ENCODE data around the gene ATP8A2. TPM values are rescaled to one million over a fixed set of nuclear protein-coding genes. Genes with fewer than 3 reads are reported as not detected.

ATP8A2 gene
- total RNA-seq, 1 experiment from 2014 or later: 5.2 TPM

GRCh38 chr13:25406377-25406776 is 34.6 kb downstream of the ATP8A2 start:
- Mint-ChIP-seq H3K9me3 (peaks cover 30% of the 10 kb centered on the region), H3K27ac (no peak overlapping the region), H3K4me1 (peaks cover 19% of the 10 kb centered on the region), H3K27me3 (ENCODE audit: low read depth) (peaks cover 2% of the 10 kb centered on the region; the same call in 1 of the 2 replicates), H3K36me3 (peaks cover 8% of the 10 kb centered on the region), H3K4me3 (no peak overlapping the region)
- ChIA-PET POLR2A (no interaction called here), CTCF (interaction anchor here (0.6 to 1.3 kb wide), 2 partner anchors 62 kb away, joined by 3 to 4 read pairs; no protein-coding TSS in a partner anchor)
- ATAC-seq: peak; percentile 89
- TF ChIP-seq NR3C1 (CRISPR knock-in tag; conservative IDR thresholded peaks at IDR 0.05; ENCODE audit: low read depth): no peak
- DNase-seq (ENCODE audit: low spot score): peak; percentile 13

GRCh38 chr13:25409938-25410337 is 38.2 kb downstream of the ATP8A2 start:
- CTCF ChIA-PET: no interaction called here
- no peak for ATAC-seq
- TF ChIP-seq CREB1 (CRISPR knock-in tag; IDR thresholded peaks at IDR 0.05): no peak
- no peak for TF ChIP-seq FOXK1 (CRISPR knock-in tag; IDR thresholded peaks at IDR 0.05)
- no peak for TF ChIP-seq KAT7 (CRISPR knock-in tag; IDR thresholded peaks at IDR 0.05; ENCODE audit: borderline replicate concordance)
- no peak for TF ChIP-seq NFE2L1 (CRISPR knock-in tag; IDR thresholded peaks at IDR 0.05)
- TF ChIP-seq ZNF396 (CRISPR knock-in tag; IDR thresholded peaks at IDR 0.05; ENCODE audit: borderline replicate concordance): no peak
- TF ChIP-seq SMAD4 (CRISPR knock-in tag; IDR thresholded peaks at IDR 0.05): no peak
- no peak for TF ChIP-seq ATF6 (CRISPR knock-in tag; IDR thresholded peaks at IDR 0.05)
- TF ChIP-seq FOXJ3 (CRISPR knock-in tag; IDR thresholded peaks at IDR 0.05; ENCODE audit: borderline replicate concordance): no peak
- peaks cover 4% of the 10 kb centered on the region for H3K4me1 Mint-ChIP-seq
- H3K9me3 Mint-ChIP-seq: peaks cover 32% of the 10 kb centered on the region
- no peaks in the 10 kb centered on the region; the same call in 1 of the 2 replicates for H3K27me3 Mint-ChIP-seq (ENCODE audit: low read depth)
- peaks cover 15% of the 10 kb centered on the region for H3K36me3 Mint-ChIP-seq
- POLR2A ChIA-PET: no interaction called here
- H3K4me3 Mint-ChIP-seq: no peak overlapping the region
- no peak overlapping the region for H3K27ac Mint-ChIP-seq
- DNase-seq (ENCODE audit: low spot score): no peak

- Mint-ChIP-seq H3K27ac (no peak overlapping the region), H3K36me3 (peaks cover 15% of the 10 kb centered on the region), H3K27me3 (ENCODE audit: low read depth) (no peaks in the 10 kb centered on the region; the same call in 1 of the 2 replicates), H3K4me3 (no peak overlapping the region), H3K9me3 (peaks cover 24% of the 10 kb centered on the region), H3K4me1 (peaks cover 33% of the 10 kb centered on the region)
- ChIA-PET CTCF (no interaction called here), POLR2A (no interaction called here)
- no peak for ATAC-seq
- no peak for DNase-seq (ENCODE audit: low spot score)
- TF ChIP-seq ERG (CRISPR knock-in tag; IDR thresholded peaks at IDR 0.05) (no peak), ZNF138 (CRISPR knock-in tag; conservative IDR thresholded peaks at IDR 0.05) (no peak), JAZF1 (CRISPR knock-in tag; IDR thresholded peaks at IDR 0.05) (no peak), USF2 (CRISPR knock-in tag; IDR thresholded peaks at IDR 0.05) (no peak), NFATC4 (CRISPR knock-in tag; IDR thresholded peaks at IDR 0.05) (no peak), ZSCAN18 (CRISPR knock-in tag; IDR thresholded peaks at IDR 0.05) (no peak), ZNF219 (CRISPR knock-in tag; IDR thresholded peaks at IDR 0.05; ENCODE audit: borderline replicate concordance) (no peak), ZBTB21 (CRISPR knock-in tag; IDR thresholded peaks at IDR 0.05; ENCODE audit: borderline replicate concordance) (no peak), GRHL2 (CRISPR knock-in tag; IDR thresholded peaks at IDR 0.05; ENCODE audit: insufficient replicate concordance, severe bottlenecking) (no peak), ATF3 (CRISPR knock-in tag; conservative IDR thresholded peaks at IDR 0.05) (no peak), TCF7 (CRISPR knock-in tag; IDR thresholded peaks at IDR 0.05; ENCODE audit: low read depth) (no peak), FOXK1 (CRISPR knock-in tag; IDR thresholded peaks at IDR 0.05) (no peak), FOXJ3 (CRISPR knock-in tag; IDR thresholded peaks at IDR 0.05; ENCODE audit: borderline replicate concordance) (no peak), RORB (CRISPR knock-in tag; IDR thresholded peaks at IDR 0.05) (no peak), ATF6 (CRISPR knock-in tag; IDR thresholded peaks at IDR 0.05) (no peak)
Measured at GRCh38 chr13:25415241-25415640, 43.5 kb downstream of the ATP8A2 start.

Data from WTC11 (cell line).